GM20431 (cell line): Measurements from ENCODE around the gene FRAT1.
"Not testable (repeated sequence)": the region's sequence is repeated elsewhere in the genome, so short reads cannot be mapped to it uniquely, and the experiment has no call there.

Experiments used
- in situ Hi-C: fragments of 300-500 bp; cut with MseI, MboI; formaldehyde crosslinking; loops from one replicate; pipeline ENCODE4 v1.15.0; 2020; ENCODE audit warnings: low sequenced_read_pairs; ENCODE audit not compliant: unreplicated experiment

Gene FRAT1

DNA sequence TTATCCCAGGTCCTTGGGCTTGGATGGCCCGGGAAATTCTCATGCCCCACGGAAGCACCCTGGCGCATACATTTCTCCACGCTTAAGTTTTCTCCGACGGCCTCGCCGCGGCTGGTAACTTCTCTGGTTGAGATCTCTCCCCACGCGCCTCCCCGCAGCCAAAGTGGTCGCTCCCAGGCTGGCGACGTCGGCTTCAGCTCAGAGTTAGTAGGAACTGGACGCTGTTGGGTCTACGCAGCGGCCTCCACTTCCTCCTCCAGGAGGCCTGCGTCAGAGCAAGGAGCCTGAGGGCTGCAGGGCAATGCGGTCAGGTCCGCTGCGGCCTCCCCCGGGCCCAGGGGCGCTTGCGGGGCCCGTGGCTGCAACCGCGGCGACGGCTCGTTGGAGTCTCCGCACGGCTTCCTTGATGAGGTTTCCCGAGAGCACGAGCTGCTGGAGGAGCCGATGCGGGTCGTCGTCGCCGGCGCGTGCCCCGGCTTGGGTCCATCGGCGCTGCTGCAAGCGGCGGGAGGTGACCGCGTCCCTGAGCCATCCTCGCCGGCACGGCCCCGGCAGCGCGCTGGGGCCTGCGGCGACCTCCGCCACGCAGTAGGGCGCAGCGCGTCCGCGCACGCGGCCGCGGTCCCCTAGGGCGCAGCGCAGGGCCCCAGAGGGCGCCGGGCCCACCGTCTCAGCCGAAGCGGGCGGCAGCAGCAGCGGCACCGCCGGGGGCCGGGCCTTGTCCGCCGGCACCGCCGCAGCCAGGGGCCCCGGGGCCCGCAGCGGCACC, 14.7 kb downstream of the FRAT1 start:
- in situ Hi-C loops = no loop called here

DNA sequence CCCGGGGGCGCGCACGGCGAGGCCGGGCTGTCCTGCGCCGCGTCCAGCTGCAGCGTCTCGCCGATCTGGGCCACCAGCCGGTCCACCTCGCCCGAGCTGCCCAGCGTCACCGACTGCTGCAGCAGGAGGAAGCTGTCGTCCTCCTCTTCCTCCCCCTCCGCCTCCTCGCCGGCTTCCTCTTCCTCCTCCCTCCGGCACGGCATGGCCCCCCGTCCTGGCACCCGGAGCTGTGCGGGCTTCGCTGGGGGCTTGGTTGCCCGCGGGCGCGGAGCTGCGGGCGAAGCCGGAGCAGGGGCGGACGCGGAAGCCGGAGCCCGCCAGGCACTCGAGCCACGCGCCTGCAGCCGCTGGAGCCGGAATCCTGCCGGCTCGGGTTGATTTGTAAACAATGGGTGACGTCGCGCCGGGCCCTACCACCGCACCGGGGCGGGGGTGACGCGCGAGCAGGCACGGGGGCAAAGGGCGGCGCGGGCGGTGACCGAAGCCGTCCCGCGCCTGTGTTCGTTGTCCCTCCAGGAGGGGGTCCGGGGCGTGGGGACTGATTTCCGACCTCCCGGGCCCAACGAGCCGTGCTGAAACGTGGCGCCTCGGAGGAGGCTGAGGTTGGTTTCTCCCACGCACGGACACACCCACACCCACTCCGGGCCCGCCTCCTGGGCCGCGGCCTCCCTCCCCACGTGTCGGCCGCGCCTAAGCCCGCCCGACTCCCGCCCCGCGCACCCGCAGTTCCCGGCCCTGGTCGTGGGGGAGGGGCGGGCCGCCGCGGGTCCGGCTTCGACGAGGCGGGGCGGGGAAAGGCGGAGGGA, 15.5 kb downstream of the FRAT1 start, which contains the start of gene FRAT2:
TSS of gene FRAT2 (minus strand) at position 360 of the 806 bp plus-strand sequence. CDS start at position 203, 157 bp downstream.
- in situ Hi-C loops = no loop called here

DNA sequence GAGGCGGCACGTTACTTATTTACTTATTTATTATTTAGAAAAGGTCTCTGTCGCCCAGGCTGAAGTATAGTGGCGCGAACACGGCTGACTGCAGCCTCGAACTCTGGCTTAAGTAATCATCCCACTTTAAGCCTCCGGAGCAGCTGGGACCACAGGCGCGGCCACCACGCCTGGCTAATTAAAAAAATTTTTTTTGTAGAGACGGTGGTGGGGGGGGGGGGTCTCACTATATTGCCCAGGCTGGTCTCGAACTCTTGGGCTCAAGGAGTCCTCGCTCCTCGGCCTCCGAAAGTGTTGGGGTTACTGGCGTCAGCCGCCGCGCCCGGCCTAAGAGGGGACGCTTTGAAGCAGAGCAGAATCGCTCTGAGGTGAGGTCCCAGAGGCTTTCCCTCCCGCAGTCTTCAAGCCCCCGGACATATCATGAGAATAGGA, 16.1 kb downstream of the FRAT1 start:
- in situ Hi-C loops = no loop called here

DNA sequence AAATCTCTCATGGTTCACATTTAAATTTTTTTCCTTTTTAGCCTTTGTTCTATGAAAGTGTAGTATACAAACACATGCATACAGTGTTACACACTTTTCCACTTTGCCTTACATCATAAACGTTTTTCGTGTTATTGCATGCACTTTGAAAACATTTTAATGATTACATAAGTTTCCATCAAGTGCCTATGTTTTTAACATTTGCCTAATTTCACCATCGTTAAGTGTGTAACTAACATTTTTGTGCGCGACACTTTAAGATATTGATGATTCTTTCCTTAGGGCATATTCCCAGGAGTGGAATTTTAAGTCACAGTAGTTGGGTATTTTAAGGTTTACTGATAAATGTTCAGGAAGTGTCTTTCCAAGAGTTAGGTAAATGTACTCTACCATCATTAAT, 16.9 kb downstream of the FRAT1 start:
- in situ Hi-C loops = no loop called here

DNA sequence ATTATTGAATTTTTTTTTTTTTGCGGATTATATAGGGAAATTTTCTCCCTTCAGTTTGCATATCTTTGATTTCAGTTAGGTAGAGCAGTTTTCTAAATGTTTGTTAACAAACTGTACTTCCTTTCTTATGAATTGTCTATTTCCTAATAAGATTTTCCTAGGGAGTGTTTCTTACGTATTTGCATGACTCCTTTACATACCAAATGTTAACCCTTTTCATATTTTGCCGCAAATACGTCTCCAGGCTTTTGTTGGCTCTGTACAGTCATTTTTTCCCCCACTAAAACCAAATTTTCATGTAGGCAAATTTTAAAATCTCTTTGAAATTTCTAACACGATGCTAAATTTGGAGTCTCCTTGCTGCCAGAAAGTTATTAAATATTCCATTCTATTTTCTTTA, 17.4 kb downstream of the FRAT1 start:
- in situ Hi-C loops = no loop called here

DNA sequence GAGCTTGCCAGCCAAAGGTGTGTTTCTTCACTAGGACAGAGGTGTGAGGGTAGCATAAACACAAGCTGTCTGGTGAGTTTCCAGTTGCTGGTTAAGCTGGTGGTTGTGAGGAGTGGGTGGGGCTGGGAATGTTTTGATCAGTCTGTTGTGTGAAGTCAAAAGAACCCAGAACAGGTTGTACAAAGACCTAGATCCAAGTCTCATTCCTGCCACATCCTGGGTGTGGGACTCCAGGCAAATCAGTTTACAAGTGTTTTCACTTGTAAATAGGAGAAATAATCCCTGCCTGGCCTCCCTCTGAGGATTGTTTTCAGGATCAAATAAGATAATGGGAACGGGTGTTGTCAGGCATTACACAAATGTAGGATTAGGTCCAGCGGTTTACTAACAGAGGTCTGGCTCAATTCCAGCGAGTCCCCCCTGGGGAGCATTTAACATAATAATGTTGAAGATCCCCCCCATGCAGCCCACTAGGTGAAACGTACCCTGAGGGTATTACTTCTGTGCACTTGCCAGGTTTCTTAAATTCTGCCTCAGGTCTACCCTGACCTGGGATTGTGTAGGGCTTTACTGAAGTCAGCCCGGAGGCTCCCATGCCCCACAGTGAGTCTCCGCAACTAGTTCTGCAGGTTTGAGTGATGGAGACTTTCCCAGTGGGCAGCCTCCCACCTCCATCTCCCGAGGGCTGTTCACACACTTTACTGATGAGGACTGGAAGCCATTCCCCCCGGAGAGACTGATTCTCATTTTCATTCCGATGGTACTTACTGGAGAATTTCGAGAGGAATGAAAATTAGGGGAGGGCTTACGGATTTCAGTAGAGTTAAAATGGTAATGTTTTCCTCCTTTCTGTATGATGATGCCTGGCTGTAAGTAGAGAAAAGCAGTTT, 18.1 kb downstream of the FRAT1 start:
- in situ Hi-C loops = no loop called here

DNA sequence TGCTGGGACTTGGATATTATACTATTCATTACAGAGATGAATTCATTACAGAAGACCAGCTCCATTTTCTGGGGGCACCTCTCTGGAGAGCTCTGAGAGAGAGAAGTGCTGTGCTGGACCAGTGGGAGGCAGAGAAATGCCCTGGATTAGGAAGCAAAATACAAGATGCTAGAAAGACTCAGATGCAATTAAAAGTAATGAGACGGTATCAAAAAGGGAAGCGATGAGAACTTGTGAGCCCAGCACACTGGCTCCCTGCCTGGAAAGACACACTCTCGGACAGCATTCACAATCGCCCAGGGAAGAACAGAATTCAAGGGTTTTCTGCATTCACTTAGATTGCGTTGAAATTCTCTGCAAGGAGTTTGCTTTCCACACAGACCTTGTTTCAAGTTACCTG, 19.0 kb downstream of the FRAT1 start:
- in situ Hi-C loops = no loop called here

DNA sequence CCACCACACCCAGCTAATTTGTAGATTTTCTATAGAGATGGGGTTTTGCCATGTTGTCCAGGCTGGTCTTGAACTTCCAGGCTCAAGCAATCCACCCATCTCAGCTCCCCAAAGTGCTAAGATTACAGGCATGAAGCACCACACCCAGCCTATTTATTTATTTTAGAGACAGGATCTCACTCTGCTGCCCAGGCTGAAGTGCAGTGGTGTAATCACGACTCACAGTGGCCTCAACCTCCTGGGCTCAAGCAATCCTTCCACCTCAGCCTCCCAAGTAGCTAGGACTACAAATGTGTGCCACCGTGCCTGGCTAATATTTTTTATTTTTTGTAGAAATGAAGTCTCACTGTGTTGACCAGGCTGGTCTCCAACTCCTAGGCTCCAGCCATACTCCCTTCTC, 22.3 kb downstream of the FRAT1 start:
- in situ Hi-C loops = no loop called here

DNA sequence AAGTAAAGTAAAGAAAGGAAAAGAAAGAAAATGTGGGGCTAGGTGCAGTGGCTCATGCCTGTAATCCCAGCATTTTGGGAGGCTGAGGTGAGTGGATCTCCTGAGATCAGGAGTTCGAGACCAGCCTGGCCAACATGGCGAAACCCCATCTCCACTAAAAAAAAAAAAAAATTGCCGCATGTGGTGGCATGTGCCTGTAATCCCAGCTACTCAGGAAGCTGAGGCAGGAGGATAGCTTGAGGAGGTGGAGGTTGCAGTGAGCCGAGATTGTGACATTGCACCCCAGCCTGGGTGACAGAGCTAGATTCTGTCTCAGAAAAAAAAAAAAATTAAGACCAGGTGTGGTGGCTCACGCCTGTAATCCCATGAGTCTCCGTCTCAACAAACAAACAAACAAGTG, 24.6 kb downstream of the FRAT1 start:
- in situ Hi-C loops = not testable (repeated sequence)

DNA sequence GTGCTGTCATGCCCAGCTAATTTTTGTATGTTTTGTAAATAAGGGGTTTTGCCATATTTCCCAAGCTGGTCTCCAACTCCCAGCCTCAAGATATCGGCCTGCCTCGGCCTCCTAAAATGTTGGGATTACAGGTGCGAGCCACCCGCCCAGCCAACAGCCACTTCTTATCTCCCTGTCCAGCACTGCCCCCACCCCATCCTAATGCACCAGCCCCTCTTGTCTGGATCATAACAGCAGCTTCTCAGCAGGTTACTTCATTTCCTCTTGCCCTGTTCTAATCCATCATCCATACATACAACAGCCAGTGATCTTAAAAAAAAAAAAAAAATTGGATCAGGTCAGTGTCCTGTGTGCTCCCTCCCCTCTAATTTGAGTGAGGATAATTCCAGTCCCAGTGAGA, 28.2 kb downstream of the FRAT1 start:
- in situ Hi-C loops = no loop called here

DNA sequence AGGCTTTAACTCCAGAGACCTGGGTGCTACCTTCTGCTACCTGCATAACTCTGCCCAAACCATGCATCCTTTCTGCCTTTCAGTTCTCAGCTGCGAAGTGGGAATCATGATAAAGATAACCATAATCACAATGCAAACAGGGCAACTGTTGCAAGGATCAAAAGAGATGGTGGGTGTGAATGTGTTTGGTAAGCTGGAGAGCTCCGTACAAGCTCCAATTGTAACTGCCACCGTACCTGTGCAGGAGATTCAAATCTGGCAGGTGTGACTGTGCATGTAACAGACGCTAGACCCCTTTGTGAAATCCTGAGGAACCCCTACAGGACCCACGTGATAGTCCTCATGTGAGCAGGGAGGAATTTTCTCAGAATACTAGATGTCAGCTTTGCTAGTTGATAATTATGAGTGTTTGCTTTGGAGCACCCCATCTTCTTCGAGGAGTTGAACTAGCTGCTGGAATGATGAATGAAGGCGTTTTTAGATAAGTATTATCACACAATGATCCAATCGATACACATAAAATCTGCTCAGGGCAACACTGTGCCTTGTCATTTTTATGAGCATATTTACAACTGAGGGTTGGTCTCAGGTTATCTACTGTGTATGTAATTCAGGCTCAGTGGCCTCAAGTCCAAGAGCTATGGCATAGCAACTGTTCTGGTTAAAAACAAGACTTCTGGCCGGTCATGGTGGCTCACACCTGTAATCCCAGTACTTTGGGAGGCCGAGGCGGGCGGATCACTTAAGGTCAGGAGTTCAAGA, 30.9 kb downstream of the FRAT1 start:
- in situ Hi-C loops = no loop called here

DNA sequence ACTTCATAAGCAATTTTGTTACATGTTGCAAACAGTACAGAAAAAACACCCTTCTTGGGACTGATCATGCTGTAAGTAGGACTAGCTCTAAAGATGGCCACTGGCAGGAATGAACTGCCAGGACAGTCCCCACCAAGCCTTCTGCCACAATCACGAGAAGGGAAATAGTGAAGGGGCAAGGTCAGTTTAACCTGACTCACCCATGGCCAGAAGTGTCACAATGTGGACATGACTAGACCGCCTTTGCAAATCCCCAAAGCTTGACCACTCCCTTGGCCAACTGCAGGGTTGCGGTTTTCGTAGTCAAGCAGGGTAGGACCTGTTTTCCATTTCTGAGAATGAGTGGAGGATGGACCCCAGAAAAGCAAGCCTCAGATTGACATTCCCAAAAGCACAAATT, 34.9 kb downstream of the FRAT1 start:
- in situ Hi-C loops = no loop called here

DNA sequence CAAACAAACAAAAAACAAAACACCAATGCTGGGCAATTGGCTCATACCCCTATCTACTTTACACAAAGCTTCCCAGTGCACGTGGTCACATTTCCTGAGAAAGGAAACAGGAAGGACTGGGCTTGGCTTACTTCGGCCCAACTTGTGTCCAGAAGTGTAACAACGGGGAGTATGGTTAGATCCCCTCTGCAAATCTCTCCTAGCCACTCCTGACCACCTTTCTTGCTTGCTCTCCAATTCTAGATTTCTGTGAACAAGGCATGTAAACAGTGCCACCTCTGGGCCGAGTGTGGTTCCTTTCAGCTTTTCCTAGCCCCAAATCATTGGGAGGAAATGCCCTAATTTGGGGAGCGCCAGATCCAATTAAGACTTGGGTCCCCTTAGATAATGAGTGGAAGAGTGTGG, 36.5 kb downstream of the FRAT1 start:
- in situ Hi-C loops = no loop called here

DNA sequence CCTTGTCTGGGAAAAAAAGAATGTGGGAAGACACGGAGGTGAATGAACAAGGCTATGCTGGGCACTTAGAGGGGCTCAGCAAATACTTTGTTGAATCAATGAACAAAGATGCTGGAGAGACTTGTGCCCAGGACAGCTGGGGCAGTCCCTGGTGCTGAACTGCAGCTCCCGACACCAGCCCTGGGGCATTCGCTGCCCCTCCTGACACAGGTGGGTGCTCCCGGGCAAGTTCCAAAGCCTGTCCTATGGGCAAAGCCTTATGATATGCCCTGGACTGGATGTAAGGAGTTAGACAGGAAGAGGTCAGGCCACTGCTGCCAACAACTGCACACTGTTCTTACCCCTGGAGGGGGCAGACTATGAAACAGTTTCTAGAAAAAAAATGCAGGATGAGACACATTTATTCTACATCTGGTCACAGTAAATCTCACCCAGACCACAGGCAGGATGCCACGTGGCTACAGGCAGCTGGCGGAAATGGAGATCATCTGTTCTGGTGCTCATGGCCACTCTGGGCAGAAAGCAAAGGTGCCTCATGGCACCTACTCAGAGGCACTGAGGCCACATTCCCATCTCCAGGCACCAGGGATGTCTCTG, 37.3 kb downstream of the FRAT1 start:
- in situ Hi-C loops = no loop called here

DNA sequence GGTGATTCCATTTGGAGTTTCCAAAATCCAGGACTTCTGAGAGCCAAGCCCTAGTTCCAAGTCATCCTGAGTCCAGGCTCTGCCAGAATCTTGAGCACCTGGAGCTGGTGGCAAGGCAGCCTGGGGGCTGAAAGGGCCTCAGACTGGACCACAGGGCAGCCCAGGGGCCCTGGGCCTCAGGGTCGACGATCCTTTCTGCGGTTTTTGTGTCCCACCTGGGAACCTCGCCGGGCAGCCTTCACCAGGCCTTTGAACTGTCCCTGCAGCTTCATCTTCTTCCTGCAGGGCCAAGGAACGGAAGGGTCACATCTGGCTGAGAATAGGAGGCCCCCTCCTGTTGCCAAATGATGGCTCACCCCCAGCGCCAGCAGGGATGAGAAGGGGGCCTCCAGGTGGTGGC, 37.8 kb downstream of the FRAT1 start:
- in situ Hi-C loops = no loop called here

DNA sequence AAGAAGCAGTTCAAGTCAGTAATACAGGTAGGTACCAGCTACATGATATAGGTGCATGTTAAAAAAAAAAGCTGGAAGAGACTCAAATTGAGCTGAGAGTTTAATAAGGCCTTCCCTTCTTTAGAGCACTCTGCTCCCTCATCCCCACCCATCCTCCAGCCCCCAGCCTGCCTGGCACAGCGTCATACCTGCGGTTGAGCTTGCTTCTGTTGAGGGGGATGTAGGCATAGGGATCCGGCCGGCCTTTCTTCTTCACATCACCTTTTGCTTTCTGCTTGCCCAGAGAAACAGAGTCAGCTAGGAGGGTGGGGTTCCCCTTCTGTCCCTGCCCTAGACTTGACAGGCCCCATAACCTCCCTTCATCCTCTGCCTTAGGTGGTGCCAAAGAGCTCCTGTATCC, 39.3 kb downstream of the FRAT1 start:
- in situ Hi-C loops = no loop called here

DNA sequence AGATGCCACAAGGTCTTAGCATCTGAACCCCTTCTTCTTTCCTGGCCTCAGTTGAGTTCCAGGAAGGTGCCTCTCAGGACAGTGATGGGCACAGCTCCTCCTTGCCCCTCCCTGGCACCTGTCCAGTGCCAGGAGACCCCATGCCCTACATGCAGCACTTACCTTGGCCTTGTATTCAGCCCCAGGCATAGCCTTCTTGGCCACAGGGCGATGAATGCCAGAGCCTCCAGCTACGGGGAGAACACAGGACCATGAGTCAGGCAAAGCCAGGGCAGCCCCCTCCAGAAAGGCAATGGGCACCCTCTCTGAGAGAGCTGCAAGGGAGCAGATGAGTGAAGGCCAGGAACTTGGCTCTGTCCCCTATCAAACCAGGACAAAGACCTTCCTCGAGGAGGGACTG, 39.7 kb downstream of the FRAT1 start:
- in situ Hi-C loops = no loop called here

DNA sequence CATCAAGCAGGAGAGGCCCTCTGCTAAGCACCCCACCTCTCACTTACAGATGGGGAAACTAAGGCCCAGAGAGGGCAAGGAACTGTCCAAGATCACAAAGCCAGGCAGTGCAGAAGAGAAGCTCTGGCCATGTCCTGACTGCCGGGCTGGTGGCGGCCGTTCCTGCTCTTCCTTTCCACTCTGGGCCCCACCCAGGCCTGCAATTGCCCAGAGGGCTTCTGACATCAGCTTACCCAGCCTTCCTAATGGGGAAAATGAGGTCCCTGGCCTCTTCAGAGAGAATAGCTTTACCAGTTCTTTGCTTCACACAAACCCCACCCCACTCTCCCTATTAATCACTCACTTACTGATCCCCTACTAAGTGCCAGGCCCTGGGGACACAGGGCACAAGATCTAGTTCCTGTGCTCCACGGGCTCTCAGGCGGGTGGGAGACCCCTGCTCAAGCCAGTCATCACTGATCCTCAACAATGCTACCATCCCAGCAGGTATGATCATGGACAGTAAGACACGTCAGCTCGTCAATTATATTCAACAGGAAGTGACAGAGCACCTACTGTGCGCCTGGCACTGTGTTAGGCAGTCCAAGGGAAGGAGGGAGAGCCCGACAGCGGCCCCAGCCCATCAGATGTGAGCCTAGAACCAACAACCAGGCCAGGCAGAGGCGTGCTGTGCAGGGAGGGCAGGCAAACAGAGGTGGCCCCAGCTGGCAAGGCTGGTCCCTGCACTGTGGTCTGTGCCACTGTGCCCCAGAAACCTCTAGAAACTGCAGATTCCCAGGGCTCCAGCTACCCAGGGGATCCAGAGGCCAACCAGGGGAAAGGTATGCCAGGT, 41.9 kb downstream of the FRAT1 start:
- in situ Hi-C loops = no loop called here

DNA sequence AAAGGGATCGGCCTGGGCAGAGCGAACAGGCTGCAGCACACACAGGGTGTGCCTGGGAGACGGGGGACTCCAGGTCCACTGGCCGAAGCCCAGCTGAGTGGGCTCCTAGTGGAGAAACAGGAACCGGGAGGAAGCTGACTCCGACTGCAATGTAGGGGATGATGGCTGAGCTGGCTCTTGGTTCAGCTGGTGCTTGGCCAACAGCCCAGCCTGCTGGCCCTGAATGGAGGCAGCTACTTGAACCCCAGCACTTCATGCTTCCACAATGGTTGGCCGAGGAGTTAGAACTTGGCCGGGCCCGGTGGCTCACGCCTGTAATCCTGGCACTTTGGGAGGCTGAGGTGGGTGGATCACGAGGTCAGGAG, 42.4 kb downstream of the FRAT1 start:
- in situ Hi-C loops = no loop called here
